COLO829 (cell line): ENCODE measurements around the gene SUSD1.
A peak's percentile ranks its signal among the peaks of the same experiment; 100 is the strongest.
"Not testable (repeated sequence)": the region's sequence is repeated elsewhere in the genome, so short reads cannot be mapped to it uniquely, and the experiment has no call there.

Source experiments
- DNase-seq: peaks from one replicate; pipeline ENCODE4 v3.0.0; 2012; ENCODE audit warnings: low spot score

The SUSD1 gene

GRCh38 chr9:112174965-112175795 is at the start of gene SUSD1:
TSS of gene SUSD1 (minus strand) at chr9:112175297. CDS start at chr9:112175235, 62 bp downstream.
- no peak for DNase-seq

DNA sequence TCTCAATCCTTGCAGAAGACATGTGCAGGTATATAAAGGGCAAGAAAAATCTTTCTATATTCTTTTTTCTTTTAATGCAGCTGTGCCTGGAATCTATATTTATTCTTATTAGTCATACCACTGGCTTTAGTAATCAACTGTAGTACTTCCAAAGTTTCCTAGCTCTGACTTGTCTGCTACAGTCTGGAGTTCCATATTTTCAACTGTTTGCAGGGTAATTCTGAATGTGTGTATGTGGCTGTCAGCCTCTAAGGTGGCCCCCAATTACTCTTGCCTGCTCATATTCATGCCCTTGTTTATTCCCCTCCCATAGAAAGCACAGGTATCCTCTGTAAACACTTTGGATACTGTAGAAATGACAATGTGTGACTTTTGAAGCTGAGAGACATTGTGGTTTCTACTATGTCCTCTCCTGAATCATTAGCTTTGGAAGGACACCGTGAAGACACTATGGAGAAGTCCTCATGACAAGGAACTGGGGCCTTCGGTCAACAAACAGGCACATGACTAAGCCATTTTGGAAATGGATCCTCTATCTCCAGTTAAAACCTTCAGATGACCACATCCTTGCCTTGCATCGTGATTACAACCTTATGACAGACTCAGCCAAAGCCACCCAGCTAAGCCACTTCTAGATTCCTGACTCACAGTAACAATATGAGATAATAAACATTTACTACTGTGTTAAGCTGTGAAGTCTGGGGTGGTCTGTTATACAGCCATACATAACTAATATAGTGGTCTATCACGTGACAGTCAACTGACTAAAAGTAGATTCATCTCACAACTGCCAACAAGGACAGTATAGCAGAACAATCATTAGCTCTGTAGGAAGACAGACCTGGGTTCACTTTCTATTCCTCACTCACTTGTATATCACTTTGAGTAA is 49.5 kb upstream of the SUSD1 start:
- no peak for DNase-seq

DNA sequence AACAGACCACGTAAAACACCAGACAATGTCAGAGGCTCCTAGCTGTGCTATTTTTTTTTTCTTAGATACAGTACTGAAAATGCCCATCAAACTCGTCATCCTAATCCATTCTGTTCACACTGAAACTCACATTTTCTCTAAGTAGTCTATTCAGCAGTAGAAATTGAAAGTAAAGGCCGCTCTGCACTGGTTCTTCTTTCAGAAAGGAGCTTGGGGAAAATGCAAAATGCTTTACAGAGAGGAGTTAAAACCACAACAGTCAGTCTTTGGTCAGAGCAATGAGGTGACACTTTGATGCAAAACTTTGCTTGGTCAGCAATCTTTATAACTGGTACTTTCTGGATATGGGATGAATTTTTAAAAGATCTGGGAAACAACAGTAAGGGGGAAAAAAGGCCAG is 43.8 kb upstream of the SUSD1 start:
- no peak for DNase-seq

DNA sequence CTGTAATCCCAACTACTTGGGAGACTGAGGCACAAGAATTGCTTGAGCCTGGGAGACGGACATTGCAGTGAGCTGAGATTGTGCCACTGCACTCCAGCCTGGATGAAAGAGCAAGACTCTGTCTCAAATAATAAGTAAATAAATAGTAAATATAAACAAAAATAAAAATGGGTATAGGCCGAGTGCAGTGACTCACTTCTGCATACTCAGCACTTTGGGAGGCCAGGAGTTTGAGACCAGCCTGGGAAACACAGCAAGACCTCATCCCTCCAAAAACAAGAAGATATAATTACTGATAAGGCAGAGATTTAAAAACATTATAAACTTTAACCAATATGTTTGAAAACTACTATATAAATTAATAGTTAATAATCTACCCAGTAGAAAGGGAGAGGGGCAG is 37.8 kb upstream of the SUSD1 start:
- DNase-seq = no peak

- DNase-seq = no peak
Observed at GRCh38 chr9:112207451-112207850, 32.4 kb upstream of the SUSD1 start.

DNA sequence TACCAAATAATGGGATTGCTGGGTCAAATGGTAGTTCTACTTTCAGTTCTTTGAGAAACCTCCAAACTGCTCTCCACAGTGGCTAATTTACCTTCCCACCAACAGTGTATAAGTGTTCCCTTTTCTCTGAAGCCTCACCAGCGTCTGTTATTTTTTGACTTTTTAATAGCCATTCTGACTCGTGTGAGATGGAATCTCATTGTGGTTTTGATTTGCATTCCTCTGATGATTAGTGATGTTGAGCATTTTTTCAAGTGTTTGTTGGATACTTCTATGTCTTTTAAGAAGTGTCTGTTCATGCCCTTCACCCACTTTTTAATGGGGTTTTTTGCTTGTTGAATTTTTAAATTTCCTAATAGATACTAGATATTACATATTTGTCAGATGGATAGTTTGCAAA is 28.4 kb upstream of the SUSD1 start:
- DNase-seq = no peak

DNA sequence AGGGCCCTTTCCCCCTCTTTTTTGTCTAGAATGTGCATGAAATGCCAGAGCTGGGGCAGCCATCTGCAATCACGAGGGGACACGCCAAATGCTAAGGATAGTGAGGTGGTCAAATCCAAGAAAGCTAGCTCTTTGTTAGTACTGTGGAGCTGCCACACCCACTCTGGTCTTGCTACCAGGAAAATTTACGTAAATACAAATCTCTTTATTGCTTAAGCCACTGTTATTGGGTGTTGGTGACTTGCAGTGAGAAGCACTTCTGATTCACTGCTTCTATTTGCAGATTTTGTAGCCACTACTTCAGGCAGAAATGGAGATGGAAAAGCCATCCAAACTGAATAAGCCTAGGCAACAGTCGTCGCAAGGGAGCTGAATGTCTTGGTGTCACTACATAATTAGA is 25.6 kb upstream of the SUSD1 start:
- DNase-seq = no peak

GRCh38 chr9:112198646-112199045 is 23.5 kb upstream of the SUSD1 start:
- DNase-seq = no peak

DNA sequence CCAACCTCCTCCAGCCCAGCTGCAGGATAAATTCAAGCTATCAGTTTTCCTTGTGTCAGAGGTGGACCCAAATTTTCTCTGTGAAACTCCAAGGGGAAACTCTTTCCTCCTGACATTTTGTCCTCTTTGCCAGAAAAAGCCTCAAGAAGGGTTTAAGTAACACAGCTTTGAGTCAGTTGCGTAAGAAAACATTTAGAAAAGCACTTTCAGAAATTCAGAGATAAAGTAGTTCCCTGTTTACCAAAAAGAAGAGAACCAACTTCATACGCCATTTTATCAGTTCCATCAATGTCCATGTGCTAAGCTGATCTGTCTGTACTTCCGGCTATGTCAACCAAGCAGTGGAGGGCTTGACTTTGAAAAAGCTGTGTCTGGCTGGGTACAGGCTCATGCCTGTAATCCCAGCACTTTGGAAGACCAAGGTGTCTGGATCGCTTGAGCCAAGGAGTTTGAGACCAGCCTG is 19.9 kb upstream of the SUSD1 start:
- no peak for DNase-seq

DNA sequence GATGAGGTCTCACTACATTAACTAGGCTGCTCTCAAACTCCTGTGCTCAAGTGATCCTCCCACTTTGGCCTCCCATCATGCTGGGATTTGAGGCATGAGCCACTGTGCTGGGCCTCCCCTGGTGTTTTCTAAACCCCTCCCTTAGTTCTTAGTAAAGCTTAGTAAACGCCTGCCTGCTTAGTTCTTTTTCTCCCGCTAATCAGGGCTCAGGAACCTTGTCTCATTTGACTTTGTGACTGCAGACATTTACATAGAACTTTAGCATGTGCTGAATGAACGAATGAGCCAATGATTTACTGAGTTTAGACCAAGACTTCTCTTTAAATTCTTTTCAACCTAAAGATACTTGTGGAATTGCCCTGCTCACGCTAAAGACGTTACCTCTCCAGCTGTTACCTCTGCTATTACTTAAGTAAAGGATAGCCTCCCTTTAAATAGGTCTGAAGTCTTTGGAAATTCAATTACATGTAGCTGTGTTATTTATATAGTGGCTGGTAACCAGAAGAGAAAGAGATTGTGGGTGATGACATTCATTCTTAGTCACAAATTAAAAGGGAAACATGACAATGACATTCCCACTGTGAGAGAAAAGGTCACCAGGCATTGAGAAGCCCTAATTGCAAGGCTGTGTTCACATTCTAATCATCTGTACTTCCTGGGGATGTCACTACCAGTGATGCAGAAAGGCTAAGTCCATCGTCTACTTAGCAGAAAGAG is 18.6 kb upstream of the SUSD1 start:
- DNase-seq = no peak

- DNase-seq = not testable (repeated sequence)
Observed at GRCh38 chr9:112190320-112190719, 15.2 kb upstream of the SUSD1 start.

DNA sequence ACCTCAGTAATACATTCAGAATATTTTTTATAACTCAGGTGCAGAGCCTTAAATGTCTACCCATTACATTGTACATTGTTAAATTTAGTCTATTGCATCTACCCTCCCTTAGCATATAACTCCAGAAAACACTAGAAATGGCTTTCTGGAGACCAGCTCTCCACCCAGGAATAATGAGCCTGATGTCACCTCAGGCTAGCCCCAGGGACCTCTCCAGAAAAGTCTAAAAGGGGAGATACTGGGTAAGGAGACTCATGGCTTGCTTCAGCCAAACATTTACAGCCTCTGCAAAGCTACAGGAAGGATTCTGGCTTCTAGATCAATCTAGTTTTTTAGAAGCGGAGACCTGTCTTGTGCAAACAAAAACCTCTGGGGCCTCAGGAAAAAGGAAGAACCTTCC is 13.8 kb upstream of the SUSD1 start:
- DNase-seq = no peak

DNA sequence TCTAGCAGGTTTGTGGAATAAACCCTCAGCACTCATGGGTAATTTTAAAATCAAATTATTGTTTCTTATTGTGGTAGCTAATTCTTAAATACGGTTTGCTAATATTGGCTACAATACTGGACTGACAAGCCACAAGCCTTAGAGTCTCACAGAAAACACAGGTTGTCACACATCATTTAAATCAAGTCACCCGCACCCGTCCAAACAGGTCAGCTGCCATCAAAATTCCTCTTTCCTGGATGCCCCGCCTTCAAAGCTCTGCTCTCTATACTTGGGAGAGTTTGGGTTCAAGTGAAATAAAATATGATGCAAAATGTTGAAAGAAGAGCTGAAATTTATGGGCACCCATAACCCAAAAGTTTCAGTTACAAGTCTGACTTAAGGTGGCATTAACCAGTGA is 12.3 kb upstream of the SUSD1 start:
- DNase-seq = no peak

GRCh38 chr9:112186695-112187094 is 11.6 kb upstream of the SUSD1 start:
- DNase-seq = no peak

- DNase-seq = no peak
Observed at GRCh38 chr9:112184946-112185345, 9.8 kb upstream of the SUSD1 start.

DNA sequence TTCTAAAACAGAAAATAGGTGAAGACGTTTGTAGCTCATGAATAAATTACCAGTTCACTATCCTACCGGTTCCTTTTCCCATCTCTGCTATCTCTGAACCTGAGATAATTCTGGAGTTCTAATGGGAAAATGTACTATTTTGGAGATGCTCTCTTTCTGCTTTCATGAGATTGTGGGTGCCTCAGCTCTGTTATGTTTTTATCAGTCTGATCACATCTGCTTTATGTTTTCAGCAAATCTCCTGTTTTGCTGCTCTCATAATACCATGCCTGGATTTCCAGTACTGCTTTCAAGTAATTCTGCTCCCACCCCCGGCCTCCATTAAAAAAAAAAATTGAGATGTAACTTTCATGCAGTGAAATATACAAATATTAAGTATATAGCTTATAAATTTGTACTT is 9.1 kb upstream of the SUSD1 start:
- no peak for DNase-seq

- no peak for DNase-seq
Observed at GRCh38 chr9:112180387-112180881, 5.3 kb upstream of the SUSD1 start.

GRCh38 chr9:112179816-112180215 is 4.7 kb upstream of the SUSD1 start:
- DNase-seq = no peak

DNA sequence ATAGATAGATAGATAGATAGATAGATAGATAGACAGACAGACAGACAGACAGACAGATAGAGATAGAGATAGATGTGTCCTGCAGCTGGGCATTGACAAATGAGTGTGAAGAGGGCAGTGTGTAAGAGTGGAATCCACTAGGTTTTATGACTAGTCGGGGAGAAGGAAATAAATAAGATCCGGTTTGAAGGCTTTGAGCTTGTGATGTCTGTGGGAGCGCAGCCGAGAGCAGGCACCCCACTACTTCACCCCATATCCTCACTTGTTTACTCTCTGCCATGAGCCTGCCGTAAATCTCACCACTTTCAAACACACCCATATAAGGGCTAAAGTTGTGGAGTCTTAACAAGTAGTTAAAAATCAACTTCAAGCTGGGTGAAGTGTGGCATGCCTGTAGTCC is 1.4 kb upstream of the SUSD1 start:
- DNase-seq = no peak

DNA sequence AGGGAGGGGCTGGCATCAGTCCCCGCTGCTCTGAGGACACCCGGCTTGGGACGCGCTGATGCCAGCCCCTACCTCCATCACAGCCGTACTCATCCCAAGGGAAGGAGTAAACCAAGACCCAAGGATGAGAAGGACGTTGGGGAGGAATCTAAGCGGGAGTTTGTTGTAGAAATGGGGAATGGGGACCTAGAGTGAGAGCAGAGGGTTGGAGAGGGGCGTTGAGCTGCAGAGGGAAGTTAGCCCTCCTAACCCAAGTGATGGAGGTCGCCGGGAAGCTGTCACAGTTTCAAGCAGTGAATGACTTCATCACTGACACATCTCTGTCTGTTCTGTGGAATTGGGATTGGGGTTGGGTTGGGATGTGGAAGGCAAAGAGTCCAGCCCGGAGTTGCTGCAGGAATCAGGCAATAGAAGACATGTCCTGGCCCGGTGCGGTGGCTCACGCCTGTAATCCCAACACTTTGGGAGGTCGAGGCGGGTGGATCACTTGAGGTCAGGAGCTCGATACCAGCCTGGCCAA is 759 bp upstream of the SUSD1 start:
- no peak for DNase-seq

- DNase-seq = peak; percentile 37
Observed at GRCh38 chr9:112174222-112174964, 704 bp downstream of the SUSD1 start.
